H1 (cell line): ENCODE data around the gene RHCG.

Experiments used
- CTCF ChIP-seq, 3 experiments: IDR thresholded peaks; 1 replicate in 2 of 3; 2 replicates in 1 of 3; pipeline versions ENCODE4 v1.5.1 to v1.6.1; 2011; ENCODE audit warnings: low read length in 3 of 3, mild to moderate bottlenecking in 3 of 3, inconsistent platforms in 2 of 3, low read depth in 1 of 3, moderate library complexity in 1 of 3; ENCODE audit not compliant: insufficient read depth in 1 of 3; ENCODE audit errors: control extremely low read depth in 1 of 3
- GABPA ChIP-seq: IDR thresholded peaks from 2 replicates; pipeline ENCODE4 v1.6.1; 2011; ENCODE audit warnings: mild to moderate bottlenecking, low read length, moderate library complexity, borderline replicate concordance; ENCODE audit not compliant: insufficient read depth
- POLR2A ChIP-seq, 2 experiments: IDR thresholded peaks; 1 replicate in 1 of 2; 2 replicates in 1 of 2; pipeline ENCODE4 v1.6.1; 2011; ENCODE audit warnings: low read depth in 2 of 2, low read length in 2 of 2, mild to moderate bottlenecking in 2 of 2; ENCODE audit errors: control extremely low read depth in 1 of 2
- POLR2AphosphoS5 ChIP-seq: IDR thresholded peaks from 2 replicates; pipeline ENCODE4 v1.6.1; 2011; ENCODE audit warnings: low read depth, low read length
- RBBP5 ChIP-seq: IDR thresholded peaks from 2 replicates; pipeline ENCODE4 v1.7.1; 2012; ENCODE audit warnings: low read depth, mild to moderate bottlenecking, inconsistent platforms, low read length, moderate library complexity, borderline replicate concordance
- SIN3A ChIP-seq, 2 experiments: IDR thresholded peaks in 1 of 2; conservative IDR thresholded peaks in 1 of 2; 2 replicates each; pipeline ENCODE4 v1.6.1; 2011 to 2012; ENCODE audit warnings: low read length in 2 of 2, improper control_type of control experiment in 1 of 2, low read depth in 1 of 2, mild to moderate bottlenecking in 1 of 2
- SRF ChIP-seq: IDR thresholded peaks from 2 replicates; pipeline ENCODE4 v1.6.1; 2011; ENCODE audit warnings: mild to moderate bottlenecking, low read depth, low read length, moderate library complexity
- TAF1 ChIP-seq: IDR thresholded peaks from 2 replicates; pipeline ENCODE4 v1.6.1; 2011; ENCODE audit warnings: mild to moderate bottlenecking, low read depth, low read length
- TF ChIP-seq, protein P1 (sequence below): IDR thresholded peaks from 2 replicates; pipeline ENCODE4 v1.6.1; 2012; ENCODE audit warnings: inconsistent platforms
- TF ChIP-seq, protein P2 (sequence below): IDR thresholded peaks from 2 replicates; pipeline ENCODE4 v1.6.1; 2011; ENCODE audit warnings: low read length, improper control_type of control experiment

GRCh38 chr15:89444241-89445225, 51.9 kb downstream of the RHCG start:
- TF ChIP-seq CTCF (IDR thresholded peaks at IDR 0.05; ENCODE audit: control extremely low read depth in 1 of 3, insufficient read depth in 1 of 3, low read depth in 1 of 3, low read length in 3 of 3) = peak in 1 of 3 experiments; percentile 10; a peak in 1 of 4 replicates
- TF ChIP-seq POLR2A (IDR thresholded peaks at IDR 0.05; ENCODE audit: control extremely low read depth in 1 of 2, low read depth in 2 of 2, low read length in 2 of 2) = no peak
- no peak for TF ChIP-seq SRF
- TF ChIP-seq POLR2AphosphoS5 = no peak
- TF ChIP-seq, protein P1, sequence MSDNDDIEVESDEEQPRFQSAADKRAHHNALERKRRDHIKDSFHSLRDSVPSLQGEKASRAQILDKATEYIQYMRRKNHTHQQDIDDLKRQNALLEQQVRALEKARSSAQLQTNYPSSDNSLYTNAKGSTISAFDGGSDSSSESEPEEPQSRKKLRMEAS = no peak
- TF ChIP-seq, protein P2, sequence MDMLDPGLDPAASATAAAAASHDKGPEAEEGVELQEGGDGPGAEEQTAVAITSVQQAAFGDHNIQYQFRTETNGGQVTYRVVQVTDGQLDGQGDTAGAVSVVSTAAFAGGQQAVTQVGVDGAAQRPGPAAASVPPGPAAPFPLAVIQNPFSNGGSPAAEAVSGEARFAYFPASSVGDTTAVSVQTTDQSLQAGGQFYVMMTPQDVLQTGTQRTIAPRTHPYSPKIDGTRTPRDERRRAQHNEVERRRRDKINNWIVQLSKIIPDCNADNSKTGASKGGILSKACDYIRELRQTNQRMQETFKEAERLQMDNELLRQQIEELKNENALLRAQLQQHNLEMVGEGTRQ = no peak
- TF ChIP-seq GABPA = no peak
- no peak for TF ChIP-seq SIN3A (conservative IDR thresholded peaks at IDR 0.05 in 1 of 2, IDR thresholded peaks at IDR 0.05 in 1 of 2; ENCODE audit: low read depth in 1 of 2, low read length in 2 of 2)
- TF ChIP-seq RBBP5 = no peak
- TF ChIP-seq TAF1 = no peak
